Neuronal stem cell (in vitro differentiated cells): Measurements from ENCODE around the gene ADRA2B.

Experiments
- DNase-seq: peaks from one replicate; pipeline ENCODE4 v3.0.0-alpha.2; 2013; ENCODE audit warnings: low spot score
- H2AFZ ChIP-seq: one replicate; pipeline ENCODE4 v1.6.1; 2013; ENCODE audit warnings: mild to moderate bottlenecking, low read length, inconsistent platforms
- H2AK5ac ChIP-seq: 2 replicates; pipeline ENCODE4 v1.6.1; 2013; ENCODE audit warnings: low read depth, mild to moderate bottlenecking, inconsistent platforms, low read length, moderate library complexity, mixed read lengths
- H2BK120ac ChIP-seq: 2 replicates; pipeline ENCODE4 v1.6.1; 2013; ENCODE audit warnings: low read depth, mild to moderate bottlenecking, inconsistent platforms, low read length, moderate library complexity, mixed read lengths
- H2BK12ac ChIP-seq: one replicate; pipeline ENCODE4 v1.6.1; 2013; ENCODE audit warnings: low read length, inconsistent platforms
- H2BK15ac ChIP-seq: 2 replicates; pipeline ENCODE4 v1.6.1; 2013; ENCODE audit warnings: mild to moderate bottlenecking, low read length, inconsistent platforms, mixed read lengths
- H2BK5ac ChIP-seq: one replicate; pipeline ENCODE4 v1.6.1; 2013; ENCODE audit warnings: inconsistent platforms, mild to moderate bottlenecking, low read length, moderate library complexity
- H3K14ac ChIP-seq: one replicate; pipeline ENCODE4 v1.6.1; 2013; ENCODE audit warnings: low read length, inconsistent platforms
- H3K18ac ChIP-seq: 2 replicates; pipeline ENCODE4 v1.6.1; 2013; ENCODE audit warnings: low read length, inconsistent platforms
- H3K23ac ChIP-seq: 2 replicates; pipeline ENCODE4 v1.6.1; 2013; ENCODE audit warnings: low read depth, mild to moderate bottlenecking, mixed read lengths, low read length, inconsistent platforms; ENCODE audit not compliant: poor library complexity
- H3K27ac ChIP-seq: replicated peaks from 3 replicates; pipeline ENCODE4 v1.5.1; 2013; ENCODE audit warnings: low read length, inconsistent platforms
- H3K27me3 ChIP-seq, 3 experiments: 2 replicates each; pipeline ENCODE4 v1.6.1; 2013; ENCODE audit warnings: low read length in 3 of 3, mild to moderate bottlenecking in 2 of 3, inconsistent platforms in 1 of 3, low read depth in 1 of 3, mixed read lengths in 1 of 3, moderate library complexity in 1 of 3; ENCODE audit not compliant: control insufficient read depth in 3 of 3, insufficient read depth in 3 of 3
- H3K36me3 ChIP-seq, 2 donors: replicated peaks in 1 of 2; 2 replicates each; pipeline ENCODE4 v1.6.1; 2013; ENCODE audit warnings: low read length in 2 of 2; ENCODE audit not compliant: control insufficient read depth in 2 of 2, insufficient read depth in 2 of 2
- H3K4ac ChIP-seq: 2 replicates; pipeline ENCODE4 v1.6.1; 2013; ENCODE audit warnings: inconsistent platforms, mild to moderate bottlenecking, low read length, moderate library complexity
- H3K4me1 ChIP-seq, 2 donors: 1 replicate in 1 of 2; 2 replicates in 1 of 2; pipeline ENCODE4 v1.6.1; 2013; ENCODE audit warnings: low read length in 2 of 2, low read depth in 1 of 2; ENCODE audit not compliant: control insufficient read depth in 2 of 2, insufficient read depth in 1 of 2
- H3K4me2 ChIP-seq: one replicate; pipeline ENCODE4 v1.6.1; 2013; ENCODE audit warnings: mild to moderate bottlenecking, low read length, inconsistent platforms; ENCODE audit not compliant: insufficient read depth, poor library complexity, severe bottlenecking
- H3K4me3 ChIP-seq, 2 donors: 2 replicates each; pipeline ENCODE4 v1.5.1; 2013; ENCODE audit warnings: low read length in 2 of 2, mild to moderate bottlenecking in 2 of 2, inconsistent platforms in 1 of 2, moderate library complexity in 1 of 2
- H3K79me1 ChIP-seq: one replicate; pipeline ENCODE4 v1.6.1; 2013; ENCODE audit warnings: low read depth, mild to moderate bottlenecking, inconsistent platforms, low read length, moderate library complexity
- H3K9ac ChIP-seq: one replicate; pipeline ENCODE4 v1.6.1; 2013; ENCODE audit warnings: mild to moderate bottlenecking, low read depth, low read length, inconsistent platforms; ENCODE audit not compliant: poor library complexity
- H3K9me3 ChIP-seq, 2 donors: replicated peaks in 1 of 2; 2 replicates each; pipeline versions ENCODE3 to v1.6.1; 2013; ENCODE audit warnings: low read length in 2 of 2, mild to moderate bottlenecking in 2 of 2, inconsistent platforms in 1 of 2, low read depth in 1 of 2, mixed read lengths in 1 of 2, moderate library complexity in 1 of 2; ENCODE audit not compliant: control insufficient read depth in 2 of 2, insufficient read depth in 1 of 2
- H4K8ac ChIP-seq: one replicate; pipeline ENCODE4 v1.6.1; 2013; ENCODE audit warnings: low read depth, mild to moderate bottlenecking, inconsistent platforms, low read length, moderate library complexity
- H4K91ac ChIP-seq: one replicate; pipeline ENCODE4 v1.6.1; 2013; ENCODE audit warnings: low read length, low read depth, mild to moderate bottlenecking, inconsistent platforms; ENCODE audit not compliant: poor library complexity
- WGBS, 2 donors: extraction: QIAGEN DNeasy Blood & Tissue Kit; methylation state at CpG; one replicate each; pipeline ENCODE4 v1.1.7; 2013; ENCODE audit warnings: missing lambda C conversion rate in 2 of 2, mixed read lengths in 1 of 2; ENCODE audit not compliant: insufficient read length in 2 of 2, insufficient replicate concordance in 1 of 2; ENCODE audit errors: extremely low coverage in 2 of 2; 5-methylcytosine and 5-hydroxymethylcytosine counted together

Gene ADRA2B

GRCh38 chr2:96117701-96118588, 1.6 kb upstream of the ADRA2B start:
- peak overlapping the region; percentile 64 for H2BK12ac ChIP-seq
- H4K8ac ChIP-seq, result no peak overlapping the region
- peaks cover 7% of the 10 kb centered on the region for H3K79me1 ChIP-seq
- H3K14ac ChIP-seq, result peak overlapping the region; percentile 13
- peak overlapping the region; percentile 69 for H2BK15ac ChIP-seq
- peaks cover 2 to 95% (median 17%) of the 10 kb centered on the region in 3 experiments for H3K27me3 ChIP-seq
- H4K91ac ChIP-seq, result no peak overlapping the region
- peak overlapping the region; percentile 30 for H2AK5ac ChIP-seq
- DNase-seq, result no peak
- H3K18ac ChIP-seq, result peak overlapping the region; percentile 42
- H3K23ac ChIP-seq, result no peak overlapping the region
- H3K27ac ChIP-seq, result no peak overlapping the region
- H3K9me3 ChIP-seq, result peaks cover 11 to 14% of the 10 kb centered on the region in 2 donors
- H2BK120ac ChIP-seq, result no peak overlapping the region
- peak overlapping the region; percentile 89 for H2AFZ ChIP-seq
- H2BK5ac ChIP-seq, result peak overlapping the region; percentile 69
- no peak overlapping the region for H3K4me3 ChIP-seq
- WGBS, 2 donors, result no CpG with 5 or more reads among the region's 17 CpGs
- H3K4me2 ChIP-seq, result no peak overlapping the region
- no peak overlapping the region for H3K4ac ChIP-seq
- no peak overlapping the region for H3K9ac ChIP-seq
- peaks cover 6 to 11% of the 10 kb centered on the region in 2 donors for H3K4me1 ChIP-seq
- no peaks in the 10 kb centered on the region for H3K36me3 ChIP-seq

GRCh38 chr2:96116879-96117533, 635 bp upstream of the ADRA2B start:
- peak overlapping the region; percentile 56 for H2AK5ac ChIP-seq
- H3K23ac ChIP-seq, result peak overlapping the region; percentile 68
- no peak overlapping the region for H2BK120ac ChIP-seq
- no peaks in the 10 kb centered on the region for H3K36me3 ChIP-seq
- peak overlapping the region; percentile 89 for H3K18ac ChIP-seq
- peak overlapping the region; percentile 60 for H3K14ac ChIP-seq
- WGBS, 2 donors, result no CpG with 5 or more reads among the region's 62 CpGs
- peaks cover 11 to 14% of the 10 kb centered on the region in 2 donors for H3K9me3 ChIP-seq
- H3K27me3 ChIP-seq, result peaks cover 2 to 88% (median 17%) of the 10 kb centered on the region in 3 experiments
- peaks cover 6 to 8% of the 10 kb centered on the region in 2 donors for H3K4me1 ChIP-seq
- H4K91ac ChIP-seq, result no peak overlapping the region
- H3K79me1 ChIP-seq, result peaks cover 7% of the 10 kb centered on the region
- H2BK12ac ChIP-seq, result no peak overlapping the region
- H3K9ac ChIP-seq, result peak overlapping the region; percentile 35
- peak overlapping the region; percentile 79 for H3K4me2 ChIP-seq
- peak overlapping the region; percentile 89 for H2AFZ ChIP-seq
- peak overlapping the region; percentile 31 to 80 for H3K4me3 ChIP-seq
- H3K4ac ChIP-seq, result no peak overlapping the region
- H3K27ac ChIP-seq, result no peak overlapping the region
- no peak overlapping the region for H2BK5ac ChIP-seq
- no peak overlapping the region for H4K8ac ChIP-seq
- H2BK15ac ChIP-seq, result peak overlapping the region; percentile 87
- DNase-seq, result peak; percentile 64

- peak overlapping the region in 1 of 2 donors; percentile 65 for H3K4me3 ChIP-seq
- no peaks in the 10 kb centered on the region for H3K36me3 ChIP-seq
- DNase-seq, result no peak
These were observed 544 bp downstream of the ADRA2B start for GRCh38 chr2:96115631-96116423.

More at GRCh38 chr2:96115631-96116423, 544 bp downstream of the ADRA2B start:
- H3K79me1 ChIP-seq, result peaks cover 7% of the 10 kb centered on the region
- peak overlapping the region; percentile 99 for H2BK12ac ChIP-seq
- peak overlapping the region; percentile 75 for H4K8ac ChIP-seq
- peaks cover 11 to 14% of the 10 kb centered on the region in 2 donors for H3K9me3 ChIP-seq
- no CpG with 5 or more reads among the region's 77 CpGs for whole genome bisulfite sequencing, 2 donors
- peak overlapping the region; percentile 66 for H3K9ac ChIP-seq
- H2AFZ ChIP-seq, result peak overlapping the region; percentile 89
- H3K27ac ChIP-seq, result no peak overlapping the region
- peaks cover 2 to 77% (median 17%) of the 10 kb centered on the region in 3 experiments for H3K27me3 ChIP-seq
- H3K4ac ChIP-seq, result peak overlapping the region; percentile 24
- H2BK120ac ChIP-seq, result no peak overlapping the region
- peak overlapping the region; percentile 99 for H3K23ac ChIP-seq
- peak overlapping the region; percentile 75 for H3K4me2 ChIP-seq
- peaks cover 6 to 8% of the 10 kb centered on the region in 2 donors for H3K4me1 ChIP-seq
- H2BK5ac ChIP-seq, result peak overlapping the region; percentile 66
- peak overlapping the region; percentile 95 for H2AK5ac ChIP-seq
- H3K18ac ChIP-seq, result peak overlapping the region; percentile 96
- H4K91ac ChIP-seq, result no peak overlapping the region
- H2BK15ac ChIP-seq, result peak overlapping the region; percentile 99
- H3K14ac ChIP-seq, result peak overlapping the region; percentile 83
